K562 (cell line): Measurements from ENCODE around the gene DST. TPM values are rescaled to one million over a fixed set of nuclear protein-coding genes. Genes with fewer than 3 reads are reported as not detected.

ENCODE experiments used
- ATAC-seq: fragments of 200-7000 bp; cut with Tn5 transposase; 3 replicates; pipeline ENCODE4 v1.9.1; 2020; ENCODE audit warnings: moderate library complexity
- BruUV-seq: library from RNA; stranded (reverse); fragments of 400-500 nt; replicated peaks from 2 replicates; lab custom pipeline; 2021; lab: Mats Ljungman, UMichigan
- CTCF ChIA-PET: fragments of 300-600 bp; formaldehyde crosslinking; extraction: SDS; loops from one replicate; lab custom pipeline; 2021; ENCODE audit warnings: low intra/inter-chr PET ratio; lab: Yijun Ruan, JAX
- POLR2A ChIA-PET: fragments of 300-600, 350-650 bp; sonication (Branson Sonifier 250); formaldehyde crosslinking; extraction: SDS; loops from one replicate; lab custom pipeline; 2021; ENCODE audit warnings: antibody characterized with exemption, inconsistent platforms; lab: Yijun Ruan, JAX
- DNase-seq, 4 experiments: peaks; one replicate each; pipeline versions ENCODE4 v3.0.0 to v3.0.0-alpha.2; 2011 to 2018; ENCODE audit warnings: low spot score in 3 of 4, mixed read lengths in 3 of 4; ENCODE audit errors: extremely low read depth in 1 of 4
- FAIRE-seq: peaks from 2 replicates; lab custom pipeline; 2011; peaks lifted over from hg19 to GRCh38; lab: Jason Lieb, UNC
- H2AFZ ChIP-seq: 2 replicates; pipeline ENCODE4 v1.6.0; 2011; ENCODE audit warnings: low read depth, low read length, control low read depth, inconsistent platforms
- H3K27ac ChIP-seq: fragments of 200-600 bp; 3 replicates; pipeline ENCODE4 v1.8.0; 2011; ENCODE audit warnings: low read depth, mild to moderate bottlenecking, control low read depth, inconsistent platforms, low read length, moderate library complexity, mixed read lengths; ENCODE audit errors: extremely low read depth
- H3K27me3 ChIP-seq, 2 experiments: fragments of 300-600 bp in 1 of 2; 2 replicates in 1 of 2; 3 replicates in 1 of 2; pipeline versions ENCODE4 v1.6.0 to v1.8.0; 2011; ENCODE audit warnings: inconsistent platforms in 2 of 2, low read length in 2 of 2, mild to moderate bottlenecking in 1 of 2, mixed read lengths in 1 of 2, moderate library complexity in 1 of 2; ENCODE audit not compliant: control insufficient read depth in 2 of 2, insufficient read depth in 2 of 2
- H3K36me3 ChIP-seq: fragments of 300-600 bp; 3 replicates; pipeline ENCODE4 v1.8.0; 2011; ENCODE audit warnings: mild to moderate bottlenecking, low read length, inconsistent platforms; ENCODE audit not compliant: control insufficient read depth, insufficient read depth
- H3K4me1 ChIP-seq, 2 experiments: fragments of 200-600 bp in 1 of 2; replicated peaks in 1 of 2; 2 replicates in 1 of 2; 3 replicates in 1 of 2; pipeline versions ENCODE4 v1.5.1 to v1.8.0; 2011; ENCODE audit warnings: inconsistent platforms in 2 of 2, low read length in 2 of 2, mild to moderate bottlenecking in 1 of 2, mixed read lengths in 1 of 2, moderate library complexity in 1 of 2; ENCODE audit not compliant: control insufficient read depth in 2 of 2, insufficient read depth in 2 of 2
- H3K4me2 ChIP-seq: 2 replicates; pipeline ENCODE4 v1.6.1; 2011; ENCODE audit warnings: low read length, control low read depth, inconsistent platforms, mixed read lengths; ENCODE audit not compliant: insufficient read depth
- H3K4me3 ChIP-seq: fragments of 200-600 bp; sonication (generic), shearing (Covaris generic); 2 replicates; pipeline ENCODE4 v1.5.1; 2016; ENCODE audit warnings: control low read depth, inconsistent platforms
- H3K79me2 ChIP-seq: fragments of 200-600 bp; 3 replicates; pipeline ENCODE4 v1.8.0; 2011; ENCODE audit warnings: low read length, inconsistent platforms; ENCODE audit not compliant: control insufficient read depth, insufficient read depth
- H3K9ac ChIP-seq, 2 experiments: 2 replicates each; pipeline versions ENCODE4 v1.6.0 to v1.6.1; 2011; ENCODE audit warnings: low read depth in 2 of 2, low read length in 2 of 2, control low read depth in 1 of 2, inconsistent platforms in 1 of 2, mild to moderate bottlenecking in 1 of 2, mixed read lengths in 1 of 2; ENCODE audit not compliant: insufficient read depth in 1 of 2
- H3K9me1 ChIP-seq: one replicate; pipeline ENCODE4 v1.6.0; 2011; ENCODE audit warnings: inconsistent platforms, mild to moderate bottlenecking, low read length, moderate library complexity; ENCODE audit not compliant: control insufficient read depth, insufficient read depth
- H3K9me3 ChIP-seq: replicated peaks from 2 replicates; pipeline ENCODE4 v1.5.1; 2011; ENCODE audit warnings: low read depth, low read length, inconsistent platforms; ENCODE audit not compliant: control insufficient read depth, insufficient read depth
- H4K20me1 ChIP-seq: replicated peaks from 2 replicates; pipeline ENCODE4 v1.6.1; 2011; ENCODE audit warnings: low read length, inconsistent platforms, mixed read lengths; ENCODE audit not compliant: control insufficient read depth, insufficient read depth
- CEBPG ChIP-seq, 3 experiments: fragments of 200-800 bp in 1 of 3; sonication (Bioruptor generic) in 1 of 3; sonication (generic) in 1 of 3; formaldehyde crosslinking in 1 of 3; IDR thresholded peaks in 2 of 3; conservative IDR thresholded peaks in 1 of 3; 2 replicates each; pipeline versions ENCODE4 v1.6.1 to v1.8.0; 2016 to 2022; ENCODE audit warnings: missing compliant biosample characterization in 2 of 3, missing genetic modification characterization in 2 of 3, mild to moderate bottlenecking in 1 of 3, missing genetic modification reagents in 1 of 3
- DDX20 ChIP-seq: fragments of 450-650 bp; IDR thresholded peaks from 2 replicates; pipeline ENCODE4 v1.6.1; 2016; ENCODE audit warnings: missing genetic modification characterization, low read depth, mild to moderate bottlenecking, missing compliant biosample characterization, moderate library complexity
- HMG20A ChIP-seq: fragments of 450-650 bp; formaldehyde crosslinking; conservative IDR thresholded peaks from 2 replicates; pipeline ENCODE4 v1.4.0; 2020; ENCODE audit warnings: mild to moderate bottlenecking, mixed read lengths
- KLF1 ChIP-seq: fragments of 450-650 bp; IDR thresholded peaks from 2 replicates; pipeline ENCODE4 v1.6.1; 2016; ENCODE audit warnings: missing genetic modification characterization, missing compliant biosample characterization
- MCM2 ChIP-seq: fragments of 450-650 bp; IDR thresholded peaks from 2 replicates; pipeline ENCODE4 v1.6.1; 2017; ENCODE audit warnings: low read depth, mild to moderate bottlenecking
- MED1 ChIP-seq: sonication (generic); formaldehyde crosslinking; IDR thresholded peaks from 2 replicates; pipeline ENCODE4 v1.8.1; 2023; ENCODE audit warnings: missing genetic modification reagents, borderline replicate concordance
- TCF7 ChIP-seq: sonication (generic); IDR thresholded peaks from 2 replicates; pipeline ENCODE4 v1.6.1; 2016; ENCODE audit warnings: antibody characterized with exemption, borderline replicate concordance
- YBX1 ChIP-seq: fragments of 450-650 bp; IDR thresholded peaks from 2 replicates; pipeline ENCODE4 v1.7.1; 2016; ENCODE audit warnings: mild to moderate bottlenecking
- ZNF165 ChIP-seq: fragments of 250-450 bp; sonication (Bioruptor Pico); IDR thresholded peaks from 2 replicates; pipeline ENCODE4 v1.4.0; 2020; ENCODE audit warnings: borderline replicate concordance
- ZNF583 ChIP-seq: fragments of 250-450 bp; sonication (Bioruptor Pico); IDR thresholded peaks from 2 replicates; pipeline ENCODE4 v1.4.0; 2020
- WGBS: fragments of 100-300 bp; shearing (Covaris generic); methylation state at CpG from one replicate; pipeline ENCODE4 v1.1.6; 2016; ENCODE audit warnings: low coverage, mixed read lengths; ENCODE audit not compliant: insufficient coverage; ENCODE audit errors: missing lambda C conversion rate; 5-methylcytosine and 5-hydroxymethylcytosine counted together
- in situ Hi-C: fragments of 300-500 bp; cut with MboI; formaldehyde crosslinking; loops from 4 replicates; pipeline ENCODE4 v1.15.0; 2018; ENCODE audit warnings: inconsistent platforms, mixed read lengths
- intact Hi-C: fragments of 100-400 bp; cut with micrococcal nuclease; formaldehyde crosslinking; loops from 2 replicates; pipeline ENCODE4 v1.14.2; 2022
- polyA plus RNA-seq, 8 experiments: library from polyadenylated mRNA; depleted of rRNA in 4 of 8; stranded (reverse) in 5 of 8; unstranded in 3 of 8; fragments of >200 nt; fragmentation: Nextera tagmentation in 2 of 8; fragmentation: Illumina TruSeq in 1 of 8; extraction: Ambion mirVana in 2 of 8; extraction: Trizol in 1 of 8; gene quantifications; 2 replicates each; pipeline versions ENCODE4 v1.2.1 to v1.2.3, GENCODE V29; 2011 to 2014; ENCODE audit warnings: inconsistent platforms in 1 of 8, missing spikeins in 1 of 8
- total RNA-seq, 7 experiments: library from RNA; depleted of rRNA in 6 of 7; stranded (reverse); fragments of >200 nt in 6 of 7; fragmentation: Illumina TruSeq in 2 of 7; extraction: Trizol in 2 of 7; gene quantifications; 2 replicates each; pipeline versions ENCODE4 v1.2.1 to v1.2.3, GENCODE V29; 2011 to 2021; ENCODE audit warnings: low replicate concordance in 1 of 7
- TF ChIP-seq, protein P1 (sequence below): fragments of 250-450 bp; sonication (Bioruptor Pico); IDR thresholded peaks from 2 replicates; pipeline ENCODE4 v1.8.0; 2022; ENCODE audit warnings: inconsistent platforms, mild to moderate bottlenecking, moderate library complexity, borderline replicate concordance
- TF ChIP-seq, protein P2 (sequence below): fragments of 450-650 bp; IDR thresholded peaks from 2 replicates; pipeline ENCODE4 v1.6.1; 2016
- TF ChIP-seq, protein P3 (sequence below): fragments of 450-650 bp; IDR thresholded peaks from one replicate; pipeline ENCODE4 v1.6.1; 2018; ENCODE audit warnings: mild to moderate bottlenecking, moderate library complexity; ENCODE audit not compliant: partially characterized antibody

Gene DST
- total and polyA plus RNA-seq, 9 of the 15 experiments (the other 6 are each of a cell fraction or from before 2014, with no cell fraction given), result 5.2 to 21.9 (median 13.3) TPM

DNA sequence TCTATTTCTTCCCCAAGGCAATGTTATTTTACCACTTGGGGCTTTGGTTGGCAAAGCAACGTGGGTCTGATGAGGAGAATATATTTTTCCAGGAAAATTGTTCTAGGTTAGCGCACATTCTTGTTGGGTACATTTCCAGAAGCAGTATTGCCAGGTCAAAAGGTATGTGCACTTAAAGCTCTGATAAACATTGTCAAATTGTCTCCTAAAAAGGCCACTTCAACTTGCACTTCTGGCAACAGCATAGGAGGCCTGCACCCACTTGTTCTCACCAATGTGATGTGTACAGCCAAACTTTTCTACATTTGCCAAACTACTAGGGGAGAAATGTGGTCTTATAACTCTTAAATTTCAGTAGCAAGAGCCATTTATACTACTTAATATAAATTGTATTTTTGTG, 197.8 kb downstream of the DST start:
- in situ Hi-C loops, result no loop called here
- BruUV-seq, result no TSS peak
- DNase-seq (no peak), ATAC-seq (no peak), FAIRE-seq (no peak)
- no peak overlapping the region for H3K27ac ChIP-seq
- no peaks in the 10 kb centered on the region for H3K36me3 ChIP-seq
- no peaks in the 10 kb centered on the region for H3K79me2 ChIP-seq
- no peaks in the 10 kb centered on the region for H3K9me1 ChIP-seq
- H2AFZ ChIP-seq, result no peak overlapping the region
- no peak overlapping the region for H3K4me3 ChIP-seq
- ChIA-PET CTCF (no interaction called here), POLR2A (no interaction called here)
- no peaks in the 10 kb centered on the region for H4K20me1 ChIP-seq
- peaks cover 2% of the 10 kb centered on the region; the same call in 1 of the 2 replicates for H3K9me3 ChIP-seq
- 33% methylated on average over 2 of the region's 2 CpGs for WGBS
- H3K4me1 ChIP-seq, result no peaks in the 10 kb centered on the region
- no peaks in the 10 kb centered on the region; a peak in 1 of 5 replicates for H3K27me3 ChIP-seq
- no peak overlapping the region for H3K4me2 ChIP-seq
- no peak for TF ChIP-seq CEBPG (CRISPR knock-in tag; IDR thresholded peaks at IDR 0.05)
- TF ChIP-seq CEBPG (tag; conservative IDR thresholded peaks at IDR 0.05 in 1 of 2, IDR thresholded peaks at IDR 0.05 in 1 of 2), result no peak
- TF ChIP-seq, protein P1, sequence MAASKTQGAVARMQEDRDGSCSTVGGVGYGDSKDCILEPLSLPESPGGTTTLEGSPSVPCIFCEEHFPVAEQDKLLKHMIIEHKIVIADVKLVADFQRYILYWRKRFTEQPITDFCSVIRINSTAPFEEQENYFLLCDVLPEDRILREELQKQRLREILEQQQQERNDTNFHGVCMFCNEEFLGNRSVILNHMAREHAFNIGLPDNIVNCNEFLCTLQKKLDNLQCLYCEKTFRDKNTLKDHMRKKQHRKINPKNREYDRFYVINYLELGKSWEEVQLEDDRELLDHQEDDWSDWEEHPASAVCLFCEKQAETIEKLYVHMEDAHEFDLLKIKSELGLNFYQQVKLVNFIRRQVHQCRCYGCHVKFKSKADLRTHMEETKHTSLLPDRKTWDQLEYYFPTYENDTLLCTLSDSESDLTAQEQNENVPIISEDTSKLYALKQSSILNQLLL, result no peak
- TF ChIP-seq MED1 (CRISPR knock-in tag), result no peak
- no peak for TF ChIP-seq MCM2
- TF ChIP-seq, protein P2, sequence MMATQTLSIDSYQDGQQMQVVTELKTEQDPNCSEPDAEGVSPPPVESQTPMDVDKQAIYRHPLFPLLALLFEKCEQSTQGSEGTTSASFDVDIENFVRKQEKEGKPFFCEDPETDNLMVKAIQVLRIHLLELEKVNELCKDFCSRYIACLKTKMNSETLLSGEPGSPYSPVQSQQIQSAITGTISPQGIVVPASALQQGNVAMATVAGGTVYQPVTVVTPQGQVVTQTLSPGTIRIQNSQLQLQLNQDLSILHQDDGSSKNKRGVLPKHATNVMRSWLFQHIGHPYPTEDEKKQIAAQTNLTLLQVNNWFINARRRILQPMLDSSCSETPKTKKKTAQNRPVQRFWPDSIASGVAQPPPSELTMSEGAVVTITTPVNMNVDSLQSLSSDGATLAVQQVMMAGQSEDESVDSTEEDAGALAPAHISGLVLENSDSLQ, result no peak
- TF ChIP-seq ZNF165, result no peak
- no peak for TF ChIP-seq KLF1 (tag)
- TF ChIP-seq TCF7, result no peak
- TF ChIP-seq YBX1, result no peak
- TF ChIP-seq DDX20 (tag), result no peak
- TF ChIP-seq HMG20A (CRISPR knock-in tag), result no peak
- no peak for TF ChIP-seq ZNF583 (CRISPR knock-in tag)
- TF ChIP-seq, protein P3, sequence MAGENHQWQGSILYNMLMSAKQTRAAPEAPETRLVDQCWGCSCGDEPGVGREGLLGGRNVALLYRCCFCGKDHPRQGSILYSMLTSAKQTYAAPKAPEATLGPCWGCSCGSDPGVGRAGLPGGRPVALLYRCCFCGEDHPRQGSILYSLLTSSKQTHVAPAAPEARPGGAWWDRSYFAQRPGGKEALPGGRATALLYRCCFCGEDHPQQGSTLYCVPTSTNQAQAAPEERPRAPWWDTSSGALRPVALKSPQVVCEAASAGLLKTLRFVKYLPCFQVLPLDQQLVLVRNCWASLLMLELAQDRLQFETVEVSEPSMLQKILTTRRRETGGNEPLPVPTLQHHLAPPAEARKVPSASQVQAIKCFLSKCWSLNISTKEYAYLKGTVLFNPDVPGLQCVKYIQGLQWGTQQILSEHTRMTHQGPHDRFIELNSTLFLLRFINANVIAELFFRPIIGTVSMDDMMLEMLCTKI, result no peak
- H3K9ac ChIP-seq, result no peak overlapping the region
- intact Hi-C loops, result no loop called here
